Omental fat pad (tissue), 4 donors: ENCODE results near the gene TIMP4. TPM values are rescaled to one million over a fixed set of nuclear protein-coding genes. Genes with fewer than 3 reads are reported as not detected.

Experiments used
- ATAC-seq: fragments of 150-250 bp; one replicate; pipeline ENCODE4 v1.9.1; 2016; ENCODE audit warnings: mild to moderate bottlenecking, moderate library complexity; ENCODE audit not compliant: low FRiP score
- DNase-seq: peaks from one replicate; pipeline ENCODE4 v3.0.0-alpha.2; 2019; ENCODE audit warnings: low spot score
- CTCF ChIP-seq, 3 donors: fragments of 450-650 bp; IDR thresholded peaks; one replicate each; pipeline ENCODE4 v1.5.1; 2016 to 2017; ENCODE audit warnings: antibody characterized with exemption in 3 of 3, mild to moderate bottlenecking in 3 of 3, moderate library complexity in 2 of 3
- total RNA-seq, 4 donors: library from RNA; depleted of rRNA; stranded (reverse); fragments of >200 nt; gene quantifications; one replicate each; pipeline ENCODE4 v1.1.0, GENCODE V29; 2016

TIMP4 gene
- total RNA-seq, 4 donors from 2014 or later, result 145 to 295 (median 192) TPM

- no peak for TF ChIP-seq CTCF (IDR thresholded peaks at IDR 0.05)
- ATAC-seq, result no peak
- DNase-seq, result no peak
These were observed 4.6 kb downstream of the TIMP4 start for GRCh38 chr3:12154151-12154550.

- no peak for TF ChIP-seq CTCF (IDR thresholded peaks at IDR 0.05)
- DNase-seq, result no peak
- ATAC-seq, result no peak
These were observed 8.6 kb downstream of the TIMP4 start for GRCh38 chr3:12150112-12150511.

GRCh38 chr3:12149029-12149428, 9.7 kb downstream of the TIMP4 start:
- ATAC-seq, result no peak
- DNase-seq, result no peak
- no peak for TF ChIP-seq CTCF (IDR thresholded peaks at IDR 0.05)

- DNase-seq (no peak), ATAC-seq (no peak)
- TF ChIP-seq CTCF (IDR thresholded peaks at IDR 0.05), result no peak
These were observed 10.3 kb downstream of the TIMP4 start for GRCh38 chr3:12148183-12148940.

- no peak for ATAC-seq
- no peak for DNase-seq
- TF ChIP-seq CTCF (IDR thresholded peaks at IDR 0.05), result no peak
These were observed 11.5 kb downstream of the TIMP4 start for GRCh38 chr3:12147049-12147780.

GRCh38 chr3:12143949-12144504, 14.7 kb downstream of the TIMP4 start:
- ATAC-seq (peak; percentile 60), DNase-seq (no peak)
- no peak for TF ChIP-seq CTCF (IDR thresholded peaks at IDR 0.05)
